NCI-H146 treated with DMSO at 0.1 percent for 48 hours (cell line): ENCODE data around the gene CNIH4.
"Not testable (repeated sequence)": the region's sequence is repeated elsewhere in the genome, so short reads cannot be mapped to it uniquely, and the experiment has no call there.

ENCODE experiments used
- DNase-seq: peaks from one replicate; lab custom pipeline; 2025; ENCODE audit not compliant: unreplicated experiment; lab: John Stamatoyannopoulos, UW

The CNIH4 gene

GRCh38 chr1:224348137-224348536, 8.5 kb upstream of the CNIH4 start:
- no peak for DNase-seq

GRCh38 chr1:224349716-224350115, 7.0 kb upstream of the CNIH4 start:
- not testable (repeated sequence) for DNase-seq

- DNase-seq, result not testable (repeated sequence)
These were observed 4.1 kb upstream of the CNIH4 start for GRCh38 chr1:224352436-224353085.

GRCh38 chr1:224353975-224354925, 2.4 kb upstream of the CNIH4 start:
- DNase-seq, result no peak

- no peak for DNase-seq
These were observed 996 bp downstream of the CNIH4 start for GRCh38 chr1:224357626-224358124.

GRCh38 chr1:224358237-224358636, 1.6 kb downstream of the CNIH4 start:
- no peak for DNase-seq

GRCh38 chr1:224359207-224359606, 2.5 kb downstream of the CNIH4 start:
- no peak for DNase-seq

- DNase-seq, result no peak
These were observed 11.7 kb downstream of the CNIH4 start for GRCh38 chr1:224368409-224368808.

GRCh38 chr1:224373008-224373590, 16.4 kb downstream of the CNIH4 start:
- no peak for DNase-seq

- DNase-seq, result no peak
These were observed 18.4 kb downstream of the CNIH4 start for GRCh38 chr1:224375059-224375458.

- no peak for DNase-seq
These were observed 21.0 kb downstream of the CNIH4 start for GRCh38 chr1:224377676-224378006.

- DNase-seq, result no peak
These were observed 22.4 kb downstream of the CNIH4 start for GRCh38 chr1:224378855-224379631.

- DNase-seq, result no peak
These were observed 23.3 kb downstream of the CNIH4 start for GRCh38 chr1:224380003-224380402.

- DNase-seq, result no peak
These were observed 25.3 kb downstream of the CNIH4 start for GRCh38 chr1:224381880-224382548.

- DNase-seq, result no peak
These were observed 26.5 kb downstream of the CNIH4 start for GRCh38 chr1:224383218-224383617.

- no peak for DNase-seq
These were observed 30.7 kb downstream of the CNIH4 start for GRCh38 chr1:224387302-224387912.

GRCh38 chr1:224387943-224388342, 31.3 kb downstream of the CNIH4 start:
- no peak for DNase-seq

GRCh38 chr1:224390517-224390916, 33.8 kb downstream of the CNIH4 start:
- no peak for DNase-seq

GRCh38 chr1:224392411-224393249, 36.0 kb downstream of the CNIH4 start:
- no peak for DNase-seq
